Activated naive CD4-positive, alpha-beta T cell treated with anti-CD3 and anti-CD28 coated beads for 36 hours (primary cell): ENCODE results near the gene RUSC1. TPM values are rescaled to one million over a fixed set of nuclear protein-coding genes. Genes with fewer than 3 reads are reported as not detected.
"Not testable (repeated sequence)": the region's sequence is repeated elsewhere in the genome, so short reads cannot be mapped to it uniquely, and the experiment has no call there.

Experiments used
- CTCF ChIA-PET: fragments of 350-600 bp; sonication (Branson Sonifier 250); formaldehyde crosslinking; loops from one replicate; lab custom pipeline; 2021; ENCODE audit warnings: antibody characterized with exemption; lab: Charles Lee
- DNase-seq: peaks from one replicate; pipeline ENCODE4 v3.0.0-alpha.2; 2020
- H3K27ac Mint-ChIP-seq: one replicate; pipeline ENCODE4 v1.8.0; 2021; ENCODE audit warnings: mild to moderate bottlenecking, mixed read lengths
- H3K27me3 Mint-ChIP-seq: one replicate; pipeline ENCODE4 v1.8.0; 2021; ENCODE audit warnings: low read depth, mixed read lengths
- H3K36me3 Mint-ChIP-seq: one replicate; pipeline ENCODE4 v1.8.0; 2021; ENCODE audit warnings: low read depth, mixed read lengths
- H3K4me1 Mint-ChIP-seq: one replicate; pipeline ENCODE4 v1.8.0; 2021; ENCODE audit warnings: low read depth, mixed read lengths
- H3K4me3 Mint-ChIP-seq: one replicate; pipeline ENCODE4 v1.8.0; 2021; ENCODE audit warnings: mild to moderate bottlenecking, moderate library complexity, mixed read lengths
- H3K9me3 Mint-ChIP-seq: one replicate; pipeline ENCODE4 v1.8.0; 2021; ENCODE audit warnings: mixed read lengths
- intact Hi-C: fragments of 100-400 bp; cut with micrococcal nuclease; formaldehyde crosslinking; loops from one replicate; pipeline ENCODE4 v1.15.1; 2023
- total RNA-seq, 2 experiments: library from RNA; stranded (reverse); gene quantifications; one replicate each; pipeline ENCODE4 v1.2.3, GENCODE V29; 2021

RUSC1 gene
- total RNA-seq, 2 experiments from 2014 or later, result 16.8 to 17.2 TPM

GRCh38 chr1:155284476-155284875 is 36.2 kb upstream of the RUSC1 start:
- CTCF ChIA-PET, result no interaction called here
- Mint-ChIP-seq H3K4me1 (no peaks in the 10 kb centered on the region), H3K36me3 (no peaks in the 10 kb centered on the region), H3K4me3 (no peak overlapping the region), H3K27me3 (no peaks in the 10 kb centered on the region), H3K9me3 (no peaks in the 10 kb centered on the region), H3K27ac (no peak overlapping the region)
- DNase-seq, result no peak
- intact Hi-C loops, result no loop called here

- CTCF ChIA-PET, result interaction anchor here (0.5 kb wide), 1 partner anchor 364 kb away, joined by 3 read pairs; no protein-coding TSS in a partner anchor
Observed at GRCh38 chr1:155285063-155285462, 35.6 kb upstream of the RUSC1 start.

GRCh38 chr1:155285631-155286044 is 35.1 kb upstream of the RUSC1 start:
- CTCF ChIA-PET, result interaction anchor here (0.5 kb wide), 1 partner anchor 363 kb away, joined by 3 read pairs; no protein-coding TSS in a partner anchor

More at GRCh38 chr1:155285063-155285462, 35.6 kb upstream of the RUSC1 start:
- H3K4me1 Mint-ChIP-seq, result no peaks in the 10 kb centered on the region
- no peak overlapping the region for H3K27ac Mint-ChIP-seq
- intact Hi-C loops, result no loop called here
- no peaks in the 10 kb centered on the region for H3K36me3 Mint-ChIP-seq
- H3K9me3 Mint-ChIP-seq, result no peaks in the 10 kb centered on the region
- DNase-seq, result no peak
- H3K27me3 Mint-ChIP-seq, result no peaks in the 10 kb centered on the region
- H3K4me3 Mint-ChIP-seq, result no peak overlapping the region

GRCh38 chr1:155286544-155286943 is 34.1 kb upstream of the RUSC1 start:
- no peak overlapping the region for H3K27ac Mint-ChIP-seq
- CTCF ChIA-PET, result interaction anchor here (0.9 kb wide), 1 partner anchor 36 kb away, joined by 3 read pairs; no protein-coding TSS in a partner anchor

More at GRCh38 chr1:155285631-155286044, 35.1 kb upstream of the RUSC1 start:
- DNase-seq, result no peak
- no peak overlapping the region for H3K4me3 Mint-ChIP-seq
- no peaks in the 10 kb centered on the region for H3K9me3 Mint-ChIP-seq
- no peaks in the 10 kb centered on the region for H3K4me1 Mint-ChIP-seq
- H3K27ac Mint-ChIP-seq, result no peak overlapping the region
- H3K36me3 Mint-ChIP-seq, result no peaks in the 10 kb centered on the region
- intact Hi-C loops, result no loop called here
- no peaks in the 10 kb centered on the region for H3K27me3 Mint-ChIP-seq

GRCh38 chr1:155287987-155288543 is 32.6 kb upstream of the RUSC1 start:
- Mint-ChIP-seq H3K27me3 (no peaks in the 10 kb centered on the region), H3K9me3 (no peaks in the 10 kb centered on the region), H3K4me1 (no peaks in the 10 kb centered on the region), H3K36me3 (no peaks in the 10 kb centered on the region), H3K4me3 (no peak overlapping the region), H3K27ac (no peak overlapping the region)
- no peak for DNase-seq
- intact Hi-C loops, result no loop called here
- CTCF ChIA-PET, result interaction anchor here (1.3 kb wide), 1 partner anchor 9 kb away, joined by 3 read pairs; no protein-coding TSS in a partner anchor

More at GRCh38 chr1:155286544-155286943, 34.1 kb upstream of the RUSC1 start:
- Mint-ChIP-seq H3K9me3 (no peaks in the 10 kb centered on the region), H3K27me3 (no peaks in the 10 kb centered on the region), H3K36me3 (no peaks in the 10 kb centered on the region), H3K4me3 (no peak overlapping the region), H3K4me1 (no peaks in the 10 kb centered on the region)
- no peak for DNase-seq
- intact Hi-C loops, result no loop called here

- peaks cover 14% of the 10 kb centered on the region for H3K27me3 Mint-ChIP-seq
- H3K4me3 Mint-ChIP-seq, H3K27ac Mint-ChIP-seq, DNase-seq, H3K36me3 Mint-ChIP-seq, CTCF ChIA-PET, intact Hi-C loops, H3K9me3 Mint-ChIP-seq, H3K4me1 Mint-ChIP-seq: not testable (repeated sequence)
Observed at GRCh38 chr1:155291006-155291405, 29.7 kb upstream of the RUSC1 start.

GRCh38 chr1:155293086-155293749 is 27.5 kb upstream of the RUSC1 start:
- no peak for DNase-seq
- CTCF ChIA-PET, result no interaction called here
- Mint-ChIP-seq H3K36me3 (no peaks in the 10 kb centered on the region), H3K4me1 (peaks cover 4% of the 10 kb centered on the region), H3K9me3 (no peaks in the 10 kb centered on the region), H3K27ac (no peak overlapping the region), H3K4me3 (no peak overlapping the region), H3K27me3 (peaks cover 24% of the 10 kb centered on the region)
- intact Hi-C loops, result no loop called here

GRCh38 chr1:155294520-155295182 is 26.0 kb upstream of the RUSC1 start:
- no peaks in the 10 kb centered on the region for H3K9me3 Mint-ChIP-seq
- H3K4me3 Mint-ChIP-seq, result no peak overlapping the region
- no peak overlapping the region for H3K27ac Mint-ChIP-seq
- H3K36me3 Mint-ChIP-seq, result no peaks in the 10 kb centered on the region
- intact Hi-C loops, result no loop called here
- DNase-seq, result no peak
- peaks cover 4% of the 10 kb centered on the region for H3K4me1 Mint-ChIP-seq
- peaks cover 24% of the 10 kb centered on the region for H3K27me3 Mint-ChIP-seq
- CTCF ChIA-PET, result no interaction called here

GRCh38 chr1:155295183-155295941 is 25.3 kb upstream of the RUSC1 start:
- intact Hi-C loops, result no loop called here
- H3K9me3 Mint-ChIP-seq, result no peaks in the 10 kb centered on the region
- DNase-seq, result no peak
- H3K36me3 Mint-ChIP-seq, result no peaks in the 10 kb centered on the region
- CTCF ChIA-PET, result no interaction called here
- peaks cover 24% of the 10 kb centered on the region for H3K27me3 Mint-ChIP-seq
- no peak overlapping the region for H3K27ac Mint-ChIP-seq
- peaks cover 4% of the 10 kb centered on the region for H3K4me1 Mint-ChIP-seq
- H3K4me3 Mint-ChIP-seq, result no peak overlapping the region

- Mint-ChIP-seq H3K4me1 (peaks cover 4% of the 10 kb centered on the region), H3K4me3 (no peak overlapping the region), H3K27me3 (peaks cover 24% of the 10 kb centered on the region), H3K9me3 (no peaks in the 10 kb centered on the region), H3K36me3 (no peaks in the 10 kb centered on the region), H3K27ac (no peak overlapping the region)
- DNase-seq, result no peak
- CTCF ChIA-PET, result interaction anchor here (0.8 kb wide), 1 partner anchor 17 kb away, joined by 3 read pairs; no protein-coding TSS in a partner anchor
- intact Hi-C loops, result no loop called here
Observed at GRCh38 chr1:155295942-155296267, 24.8 kb upstream of the RUSC1 start.

- Mint-ChIP-seq H3K9me3 (no peaks in the 10 kb centered on the region), H3K4me1 (peaks cover 4% of the 10 kb centered on the region), H3K27me3 (peaks cover 24% of the 10 kb centered on the region), H3K36me3 (no peaks in the 10 kb centered on the region), H3K4me3 (no peak overlapping the region), H3K27ac (no peak overlapping the region)
- CTCF ChIA-PET, result interaction anchor here (0.8 to 2.1 kb wide), 2 partner anchors 17 to 46 kb away, joined by 3 to 7 read pairs; no protein-coding TSS in a partner anchor
- DNase-seq, result no peak
- intact Hi-C loops, result no loop called here
Observed at GRCh38 chr1:155296661-155297060, 24.0 kb upstream of the RUSC1 start.

- Mint-ChIP-seq H3K4me1 (peaks cover 4% of the 10 kb centered on the region), H3K4me3 (no peak overlapping the region), H3K27me3 (peaks cover 24% of the 10 kb centered on the region), H3K27ac (no peak overlapping the region), H3K9me3 (no peaks in the 10 kb centered on the region), H3K36me3 (no peaks in the 10 kb centered on the region)
- intact Hi-C loops, result no loop called here
- no peak for DNase-seq
- CTCF ChIA-PET, result interaction anchor here (0.9 to 2.1 kb wide), 2 partner anchors 47 to 63 kb away, joined by 3 to 7 read pairs; no protein-coding TSS in a partner anchor
Observed at GRCh38 chr1:155297384-155297783, 23.3 kb upstream of the RUSC1 start.
